Breast epithelium (tissue), 3 donors: ENCODE data around the gene SKOR1.

ENCODE experiments used
- POLR2AphosphoS5 ChIP-seq, 3 donors: sonication (generic); formaldehyde crosslinking; IDR thresholded peaks; one replicate each; pipeline ENCODE4 v1.6.1; 2017; ENCODE audit warnings: antibody characterized with exemption in 3 of 3
- TF ChIP-seq, protein P1 (sequence below), 3 donors: fragments of 450-650 bp; IDR thresholded peaks; one replicate each; pipeline ENCODE4 v1.5.1; 2016 to 2017; ENCODE audit warnings: antibody characterized with exemption in 3 of 3, mild to moderate bottlenecking in 3 of 3, moderate library complexity in 3 of 3

DNA sequence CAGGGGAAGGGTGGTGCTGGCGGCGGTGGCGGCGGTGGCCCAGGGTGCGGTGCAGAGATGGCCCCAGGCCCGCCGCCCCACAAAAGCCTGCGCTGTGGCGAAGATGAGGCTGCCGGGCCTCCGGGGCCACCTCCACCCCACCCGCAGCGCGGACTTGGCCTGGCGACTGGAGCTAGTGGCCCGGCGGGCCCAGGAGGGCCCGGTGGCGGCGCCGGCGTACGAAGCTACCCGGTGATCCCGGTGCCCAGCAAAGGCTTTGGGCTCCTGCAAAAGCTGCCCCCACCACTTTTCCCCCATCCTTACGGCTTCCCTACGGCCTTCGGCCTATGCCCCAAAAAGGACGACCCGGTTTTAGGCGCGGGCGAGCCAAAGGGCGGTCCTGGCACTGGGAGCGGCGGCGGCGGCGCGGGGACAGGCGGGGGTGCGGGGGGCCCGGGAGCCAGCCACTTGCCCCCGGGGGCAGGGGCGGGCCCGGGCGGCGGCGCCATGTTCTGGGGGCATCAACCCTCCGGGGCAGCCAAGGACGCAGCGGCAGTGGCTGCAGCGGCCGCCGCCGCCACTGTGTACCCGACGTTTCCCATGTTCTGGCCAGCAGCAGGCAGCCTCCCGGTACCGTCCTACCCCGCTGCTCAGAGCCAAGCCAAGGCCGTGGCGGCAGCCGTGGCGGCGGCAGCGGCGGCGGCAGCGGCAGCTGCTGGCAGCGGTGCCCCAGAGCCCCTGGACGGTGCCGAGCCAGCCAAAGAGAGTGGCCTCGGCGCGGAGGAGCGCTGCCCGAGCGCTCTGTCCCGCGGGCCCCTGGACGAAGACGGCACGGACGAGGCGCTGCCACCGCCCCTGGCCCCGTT, 1.6 kb downstream of the SKOR1 start:
- TF ChIP-seq POLR2AphosphoS5 (IDR thresholded peaks at IDR 0.05) = no peak
- TF ChIP-seq, protein P1, sequence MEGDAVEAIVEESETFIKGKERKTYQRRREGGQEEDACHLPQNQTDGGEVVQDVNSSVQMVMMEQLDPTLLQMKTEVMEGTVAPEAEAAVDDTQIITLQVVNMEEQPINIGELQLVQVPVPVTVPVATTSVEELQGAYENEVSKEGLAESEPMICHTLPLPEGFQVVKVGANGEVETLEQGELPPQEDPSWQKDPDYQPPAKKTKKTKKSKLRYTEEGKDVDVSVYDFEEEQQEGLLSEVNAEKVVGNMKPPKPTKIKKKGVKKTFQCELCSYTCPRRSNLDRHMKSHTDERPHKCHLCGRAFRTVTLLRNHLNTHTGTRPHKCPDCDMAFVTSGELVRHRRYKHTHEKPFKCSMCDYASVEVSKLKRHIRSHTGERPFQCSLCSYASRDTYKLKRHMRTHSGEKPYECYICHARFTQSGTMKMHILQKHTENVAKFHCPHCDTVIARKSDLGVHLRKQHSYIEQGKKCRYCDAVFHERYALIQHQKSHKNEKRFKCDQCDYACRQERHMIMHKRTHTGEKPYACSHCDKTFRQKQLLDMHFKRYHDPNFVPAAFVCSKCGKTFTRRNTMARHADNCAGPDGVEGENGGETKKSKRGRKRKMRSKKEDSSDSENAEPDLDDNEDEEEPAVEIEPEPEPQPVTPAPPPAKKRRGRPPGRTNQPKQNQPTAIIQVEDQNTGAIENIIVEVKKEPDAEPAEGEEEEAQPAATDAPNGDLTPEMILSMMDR (IDR thresholded peaks at IDR 0.05) = no peak
